NK-92 (cell line): Measurements from ENCODE around the gene POLR2J2.
"Not testable (repeated sequence)": the region's sequence is repeated elsewhere in the genome, so short reads cannot be mapped to it uniquely, and the experiment has no call there.

ENCODE experiments used
- DNase-seq: peaks from one replicate; lab custom pipeline; 2025; ENCODE audit not compliant: unreplicated experiment; lab: John Stamatoyannopoulos, UW

Gene POLR2J2

DNA sequence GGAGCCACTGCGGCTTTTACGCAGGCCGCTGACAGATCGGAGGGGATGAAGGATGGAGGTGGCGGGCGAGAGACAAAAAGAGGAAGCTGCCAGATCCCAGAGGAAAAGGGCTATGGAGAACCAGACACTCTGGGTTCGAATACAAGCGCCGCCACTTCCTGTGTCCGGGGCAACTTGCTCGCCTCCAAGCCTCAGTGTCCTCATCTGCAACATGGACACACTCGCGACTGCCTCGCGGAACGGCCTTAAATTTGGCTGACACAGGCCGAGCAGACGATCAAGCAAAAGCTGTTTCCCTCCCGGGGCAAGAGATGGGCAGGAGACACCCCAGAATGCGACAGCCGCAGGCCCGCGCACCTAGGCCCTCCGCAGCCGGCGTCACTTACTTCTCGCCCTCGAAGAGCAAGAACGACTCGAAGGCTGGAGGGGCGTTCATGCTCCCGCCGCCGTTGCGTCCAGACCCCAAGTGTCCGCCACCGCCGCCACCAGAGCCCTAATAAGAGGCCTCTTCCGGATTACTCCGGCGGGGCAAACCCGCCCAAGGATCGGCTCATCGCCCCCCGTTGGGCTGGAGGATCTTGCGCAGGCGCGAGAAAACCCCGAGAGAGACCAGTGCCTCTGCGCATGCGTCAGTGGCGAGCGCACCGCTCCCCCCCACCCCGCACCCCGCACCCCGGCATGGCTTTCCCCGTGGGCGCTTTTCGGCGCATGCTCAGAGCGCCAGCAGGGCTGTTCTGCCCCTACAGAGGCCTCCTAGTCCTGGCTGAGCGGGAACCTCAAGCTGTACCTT, at the start of gene POLR2J2:
Gene POLR2J2, minus strand, starts transcription at position 498 of the 790 bp plus-strand sequence. Its CDS starts 62 bp downstream, at position 436.
- DNase-seq, result not testable (repeated sequence)

DNA sequence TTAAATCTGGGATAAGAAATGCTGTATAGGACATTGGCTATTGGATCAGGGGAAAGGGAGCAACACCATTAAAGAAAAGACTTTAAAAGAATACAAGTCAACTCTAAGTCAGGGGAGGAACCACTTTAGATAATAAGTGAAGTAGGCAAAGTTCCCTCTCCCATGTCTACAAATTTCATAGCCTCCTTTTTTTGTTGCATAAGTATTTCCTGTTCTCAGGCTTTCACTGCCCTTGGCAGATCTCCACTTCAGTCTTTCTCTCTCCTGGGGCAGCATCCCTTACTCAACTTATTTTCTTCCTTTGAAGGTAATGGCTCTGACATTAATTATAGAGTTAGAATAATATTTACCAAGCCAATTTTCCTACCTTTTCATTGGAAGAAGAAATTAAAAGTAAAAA, 47.0 kb upstream of the POLR2J2 start:
- DNase-seq, result not testable (repeated sequence)

DNA sequence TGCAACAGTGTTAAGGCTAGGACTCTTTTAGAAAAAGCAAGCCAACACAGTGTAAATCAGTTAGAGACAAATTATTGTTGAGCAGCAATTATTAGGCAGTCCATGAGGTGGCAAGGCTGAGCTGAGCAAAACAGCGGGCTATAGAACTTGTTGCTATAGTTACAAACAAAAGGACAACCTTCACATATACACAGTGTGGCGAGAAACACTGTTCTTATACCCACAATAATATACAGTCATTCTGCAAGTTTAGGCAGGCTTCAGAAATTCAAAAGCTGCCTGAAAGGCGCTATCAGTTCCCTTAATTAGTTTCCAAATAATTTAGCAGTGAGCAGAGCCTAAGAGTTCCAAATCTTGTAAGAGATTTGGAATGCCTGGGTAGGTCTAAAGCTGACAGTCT, 44.3 kb upstream of the POLR2J2 start:
- not testable (repeated sequence) for DNase-seq

DNA sequence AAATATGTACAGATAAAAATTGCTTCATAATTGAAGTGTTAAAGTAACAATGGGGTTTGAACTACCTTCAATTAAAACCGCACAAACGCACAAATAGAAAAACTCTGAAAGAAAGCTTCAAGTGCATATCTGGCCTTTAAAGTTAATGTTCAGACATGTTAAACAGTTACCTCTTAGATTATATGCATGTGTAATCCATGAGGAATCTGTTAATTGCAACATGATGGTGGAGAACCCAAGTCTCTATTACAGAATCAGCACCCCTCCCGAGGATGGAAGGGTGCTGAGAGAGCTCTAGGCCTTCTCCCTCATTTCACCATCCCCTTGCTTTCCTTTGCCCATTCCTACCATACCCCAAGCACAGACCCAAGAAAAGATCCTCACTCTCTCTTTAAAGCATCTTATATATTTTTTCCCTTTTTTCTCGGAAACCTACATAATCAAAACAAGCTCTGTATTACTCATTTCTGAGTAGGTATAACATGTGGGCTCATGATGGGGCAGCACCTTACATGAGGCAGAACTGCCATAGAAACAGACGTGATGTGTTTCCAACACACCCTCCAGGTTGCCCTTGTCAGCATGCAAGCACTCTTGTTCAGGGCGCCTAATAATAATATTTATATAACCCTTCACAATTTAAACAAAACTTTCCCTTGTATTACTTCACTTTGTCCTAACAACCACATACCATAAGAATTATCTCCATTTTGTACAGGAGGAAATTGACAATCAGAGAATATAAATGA, 43.5 kb upstream of the POLR2J2 start:
- DNase-seq, result not testable (repeated sequence)

DNA sequence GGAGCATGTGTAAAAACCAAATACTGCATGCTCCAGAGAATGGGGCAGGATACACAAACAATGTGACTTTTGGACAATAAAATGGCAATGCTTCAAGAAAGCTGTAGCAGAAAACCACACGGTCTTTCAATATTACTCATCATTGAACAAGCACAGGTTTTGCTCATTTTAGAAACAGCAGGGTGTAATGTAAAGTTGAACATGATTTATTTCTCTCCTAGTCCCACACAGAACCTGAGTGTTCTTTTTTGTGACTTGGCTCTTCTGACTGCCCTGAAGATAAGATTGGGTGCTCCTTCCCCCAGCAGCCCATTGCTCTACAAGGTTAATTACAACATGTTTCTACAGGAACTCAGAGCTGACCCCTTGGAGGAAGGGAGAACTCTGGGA, 42.2 kb upstream of the POLR2J2 start:
- DNase-seq, result not testable (repeated sequence)

DNA sequence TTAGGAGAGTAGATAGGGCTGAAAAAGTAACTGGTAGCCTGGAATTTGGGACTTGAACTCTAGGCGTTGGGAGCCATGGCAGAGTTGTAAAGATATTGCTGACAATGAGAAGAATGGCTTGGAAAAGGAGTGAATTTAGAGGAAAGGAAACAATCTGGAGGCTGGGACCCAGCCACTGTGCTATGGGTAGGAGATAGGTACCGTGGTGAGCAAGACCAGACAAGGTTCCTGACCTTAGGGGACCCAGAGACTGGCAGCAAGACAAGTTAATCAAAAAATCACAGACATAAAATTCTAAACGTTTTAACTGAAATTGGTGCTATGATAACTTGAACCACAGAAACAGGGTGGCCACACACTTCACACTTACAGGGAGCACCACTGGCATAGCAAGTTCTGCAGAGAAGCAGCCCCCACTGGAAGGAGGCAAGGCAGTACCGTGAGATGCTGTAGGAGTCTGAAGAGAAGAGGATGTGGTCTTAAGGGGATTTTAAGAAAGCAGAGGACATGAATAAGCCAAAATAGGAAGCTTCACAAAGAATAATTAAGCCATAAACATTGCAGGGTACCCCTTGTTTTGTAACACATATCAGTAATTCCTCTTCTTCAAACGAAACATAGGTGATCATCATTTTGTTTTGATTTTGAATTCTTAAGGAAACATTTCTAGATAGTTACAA, 41.7 kb upstream of the POLR2J2 start:
- DNase-seq, result not testable (repeated sequence)

DNA sequence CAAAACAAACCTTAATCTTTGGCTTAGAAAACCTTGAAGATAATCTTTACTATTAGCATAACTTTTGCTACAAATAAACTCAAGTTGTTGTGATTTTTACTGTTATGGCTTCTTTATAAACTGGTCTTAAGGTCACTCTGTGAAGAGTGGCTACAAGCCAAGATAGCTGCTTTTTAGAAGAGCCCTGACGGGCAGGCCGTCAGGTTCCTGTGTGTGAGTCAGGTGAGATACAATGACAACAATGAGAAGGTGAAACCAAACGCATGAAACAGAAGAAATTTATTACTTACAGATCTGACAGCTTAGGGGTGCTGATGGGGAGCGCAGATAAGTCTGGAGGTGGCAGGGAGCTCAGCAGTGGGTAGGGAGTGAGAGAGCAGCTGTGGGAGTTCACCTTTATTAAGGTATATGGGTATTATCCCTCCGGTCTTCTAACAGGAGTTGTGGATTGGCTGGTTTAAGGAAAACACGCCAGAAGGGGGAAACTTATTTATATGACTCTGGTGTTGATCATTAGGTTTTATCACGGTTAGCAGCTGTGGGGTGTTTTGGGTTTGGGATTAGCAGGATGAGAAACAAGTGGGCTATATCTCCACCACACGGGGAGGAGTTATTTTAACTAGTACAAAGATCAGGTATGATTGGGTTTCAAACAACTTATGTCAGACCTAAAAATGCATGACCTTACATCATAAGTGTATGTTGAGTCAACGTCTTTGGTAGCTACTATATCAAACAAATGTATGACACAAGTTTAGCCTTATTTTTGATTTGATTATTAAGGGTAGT, 27.7 kb upstream of the POLR2J2 start:
- not testable (repeated sequence) for DNase-seq

DNA sequence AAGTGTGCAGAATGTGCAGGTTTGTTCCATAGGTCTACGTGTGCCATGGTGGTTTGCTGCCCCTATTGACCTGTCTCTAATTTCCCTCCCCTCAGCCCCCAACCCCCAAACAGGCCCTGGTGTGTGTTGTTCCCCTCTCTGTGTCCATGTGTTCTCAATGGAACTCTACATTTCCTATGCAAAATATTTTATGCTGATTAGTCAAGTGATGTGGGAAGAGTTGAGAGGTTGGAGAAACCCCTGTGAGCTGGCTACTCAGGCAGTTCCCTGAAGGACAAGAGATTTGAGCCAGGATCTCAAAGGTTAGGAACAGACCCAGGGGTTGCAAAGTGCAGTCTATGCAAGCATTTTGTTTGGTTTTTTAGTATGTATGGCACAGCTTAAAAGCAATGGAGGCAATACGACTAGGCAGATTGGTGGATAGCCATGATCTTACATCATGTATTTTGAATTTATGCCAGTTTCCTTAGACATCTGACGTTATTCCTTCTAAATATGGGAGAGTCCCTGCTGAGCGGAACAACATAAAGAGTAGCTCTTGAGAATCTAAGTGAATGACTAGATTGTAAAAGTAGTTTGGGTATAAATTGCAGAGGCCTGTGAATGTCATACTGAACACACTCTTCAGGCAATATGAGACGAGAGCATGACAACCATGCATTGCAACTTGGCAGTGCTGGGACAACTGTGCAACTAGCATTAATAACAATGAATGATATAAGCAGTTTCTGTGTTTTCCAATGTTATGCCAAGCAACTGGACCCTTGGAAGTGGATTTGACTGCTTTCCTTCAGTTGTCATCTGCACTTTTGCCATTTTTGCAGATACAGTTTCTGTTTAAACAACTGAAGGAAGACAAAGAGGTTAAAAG, 26.4 kb upstream of the POLR2J2 start:
- DNase-seq, result not testable (repeated sequence)

DNA sequence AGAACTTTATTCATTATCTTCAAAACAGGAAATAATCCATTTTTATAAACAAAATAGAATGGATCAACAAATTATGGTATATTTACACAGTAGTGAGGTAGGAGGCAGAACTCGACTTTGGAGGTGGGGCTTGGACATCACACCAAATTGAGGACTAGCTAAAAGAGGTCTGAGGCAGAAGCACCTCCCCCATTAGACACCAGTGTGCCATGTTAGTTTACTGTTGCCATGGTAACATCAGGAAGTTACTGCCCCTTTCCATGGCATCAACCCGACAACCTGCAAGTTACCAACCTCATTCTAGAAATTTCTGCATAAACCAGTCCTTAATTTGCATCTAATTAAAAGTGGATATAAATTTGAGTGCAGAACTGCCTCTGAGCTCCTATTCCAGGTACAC, 24.5 kb upstream of the POLR2J2 start:
- DNase-seq, result not testable (repeated sequence)

DNA sequence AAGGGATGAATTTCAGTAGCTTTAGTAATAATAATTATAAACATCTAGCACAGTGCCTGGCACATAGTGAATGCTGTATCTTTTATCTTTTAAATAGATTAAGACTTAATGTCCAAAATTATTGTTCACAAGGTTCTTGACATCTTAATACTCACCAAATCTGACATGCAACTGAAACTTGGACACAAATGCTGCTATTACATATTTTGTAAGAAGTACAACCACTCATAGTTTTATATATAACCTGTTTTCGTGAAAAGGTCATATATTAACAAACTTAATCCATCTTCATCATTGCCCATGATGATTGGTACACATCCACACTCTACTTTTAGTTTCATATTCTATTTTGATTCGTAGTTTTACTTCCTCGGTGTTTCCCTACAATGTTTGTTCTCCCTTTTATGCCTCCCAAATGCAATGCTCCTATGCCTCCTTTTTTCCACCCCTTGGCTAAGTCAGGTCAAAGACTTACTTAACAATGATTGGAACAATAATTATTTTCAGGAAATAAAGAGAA, 23.6 kb upstream of the POLR2J2 start:
- DNase-seq, result not testable (repeated sequence)

DNA sequence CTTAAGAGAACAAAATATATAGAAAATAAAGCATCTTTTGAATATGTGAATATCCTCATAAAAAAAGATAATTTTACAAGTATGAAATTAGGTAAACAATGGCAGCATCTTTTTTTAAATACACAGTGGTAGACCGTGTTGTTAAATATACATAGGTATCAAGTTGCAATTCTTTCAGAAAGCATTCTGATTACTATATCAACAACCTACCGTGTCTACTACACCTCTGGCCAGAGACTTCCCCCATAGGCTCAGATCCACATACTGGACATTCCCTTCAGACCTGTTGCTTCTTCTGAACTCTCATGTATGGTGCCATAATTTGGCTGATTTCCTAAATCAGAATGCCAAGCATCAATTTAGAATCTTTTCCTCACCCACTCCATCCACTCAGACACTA, 22.5 kb upstream of the POLR2J2 start:
- not testable (repeated sequence) for DNase-seq

DNA sequence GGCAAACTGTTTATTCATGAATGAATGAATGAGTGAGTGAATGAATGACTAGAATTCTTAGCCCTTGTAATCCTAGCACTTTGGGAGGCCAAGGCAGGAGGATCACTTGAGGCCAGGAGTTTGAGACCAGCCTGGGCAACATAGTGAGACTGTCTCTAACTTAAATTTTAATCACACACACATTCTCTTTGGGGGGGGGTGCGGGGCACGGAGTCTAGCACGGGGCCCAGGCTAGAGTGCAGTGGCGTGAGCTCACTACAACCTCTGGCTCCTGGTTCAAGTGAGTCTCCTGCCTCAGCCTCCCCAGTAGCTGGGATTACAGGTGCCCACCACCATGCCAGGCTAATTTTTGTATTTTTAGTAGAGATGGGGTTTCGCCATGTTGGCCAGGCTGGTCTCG, 19.1 kb upstream of the POLR2J2 start:
- not testable (repeated sequence) for DNase-seq

DNA sequence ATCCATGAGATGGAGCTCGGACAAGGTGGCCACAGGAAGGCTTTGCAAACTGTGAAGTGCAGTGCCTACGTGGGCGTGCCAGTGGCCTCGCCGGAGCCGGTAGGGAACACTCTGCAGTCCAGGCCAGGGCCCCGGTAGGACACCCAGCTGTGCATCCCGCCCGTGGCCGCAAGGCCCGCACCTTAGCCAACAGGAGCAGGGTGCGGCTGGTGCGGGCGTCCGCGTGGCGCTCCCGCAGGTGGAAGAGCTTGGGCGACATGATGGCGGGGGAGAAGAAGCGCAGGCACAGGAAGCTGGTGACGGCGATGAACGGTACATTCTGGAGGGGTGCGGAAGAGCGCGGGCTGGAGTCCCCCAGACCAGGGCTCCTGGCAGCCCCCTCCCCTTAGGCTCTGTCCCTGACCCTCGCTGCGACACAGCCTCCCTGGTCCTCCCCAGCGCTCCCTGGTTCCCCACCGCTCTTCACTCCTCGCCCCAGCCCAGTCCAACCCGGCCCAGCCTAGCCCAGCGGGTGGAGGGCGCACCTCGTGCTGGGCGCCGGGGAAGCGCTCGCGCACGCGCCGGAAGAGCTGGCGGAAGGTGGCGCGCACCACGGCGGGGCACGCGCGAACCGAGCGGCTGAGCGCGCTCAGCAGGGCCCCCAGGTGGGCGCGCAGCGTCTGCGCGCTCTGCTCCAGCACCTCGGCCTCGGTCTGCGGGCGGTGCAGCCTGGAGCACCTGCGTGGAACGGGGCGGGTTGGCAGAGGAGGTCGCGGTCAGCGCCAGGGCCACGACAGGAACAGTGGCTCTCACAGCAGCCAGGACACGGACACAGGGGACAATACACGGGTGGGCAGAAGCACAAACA, 18.2 kb upstream of the POLR2J2 start:
- DNase-seq, result not testable (repeated sequence)

DNA sequence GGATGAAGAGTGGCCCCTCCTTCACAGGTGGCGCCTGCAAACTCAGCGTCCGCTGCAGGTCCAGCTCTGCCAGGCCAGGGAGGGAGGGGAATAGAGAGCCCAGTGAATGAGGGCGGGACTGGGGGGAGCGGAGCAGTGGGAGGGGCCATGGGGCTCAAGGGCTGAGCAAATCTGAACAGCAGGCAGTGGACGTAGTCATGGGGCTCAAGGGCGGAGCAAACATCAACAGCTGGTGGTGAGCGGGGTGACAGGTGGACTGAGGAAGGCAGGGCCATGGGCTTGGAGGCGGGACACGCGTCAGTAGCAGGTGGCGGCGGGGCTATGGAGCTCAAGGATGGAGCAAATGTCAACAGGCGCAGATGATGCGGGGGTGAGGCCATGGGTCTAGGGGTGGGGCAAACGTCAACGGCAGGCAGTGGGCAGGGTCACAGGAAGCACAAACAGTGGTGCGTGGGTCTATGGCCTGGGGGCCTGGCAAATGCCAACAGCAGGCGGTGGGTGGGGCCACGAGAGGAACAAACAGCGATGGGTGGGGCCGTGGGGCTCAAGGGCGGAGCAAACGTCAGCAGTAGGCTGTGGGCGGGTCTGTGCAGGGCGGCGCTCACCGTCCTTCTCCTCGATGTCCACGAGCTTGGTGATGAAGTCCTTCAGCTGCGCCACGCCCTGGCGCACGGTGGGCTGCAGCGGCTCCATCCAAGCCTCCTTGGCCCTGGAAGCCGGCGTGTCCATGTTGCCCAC, 17.0 kb upstream of the POLR2J2 start:
- DNase-seq, result not testable (repeated sequence)

DNA sequence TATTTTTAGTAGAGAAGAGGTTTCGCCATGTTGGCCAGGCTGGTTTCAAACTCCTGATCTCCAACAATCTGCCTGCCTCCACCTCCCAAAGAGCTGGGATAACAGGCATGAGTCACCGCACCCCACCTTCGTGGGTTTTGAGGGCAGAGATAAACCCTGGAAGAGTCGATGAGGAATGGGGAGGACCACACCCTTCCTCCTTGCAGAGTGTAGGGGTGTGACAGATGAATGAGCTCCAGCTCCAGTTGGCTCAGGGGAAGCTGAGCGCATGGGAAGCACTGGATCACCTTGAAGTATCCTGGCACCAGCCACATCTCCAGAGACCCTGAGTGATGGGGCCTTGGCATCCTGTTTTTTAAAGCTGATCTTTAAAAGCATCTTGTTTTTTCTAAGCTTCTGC, 11.1 kb upstream of the POLR2J2 start:
- DNase-seq, result not testable (repeated sequence)

DNA sequence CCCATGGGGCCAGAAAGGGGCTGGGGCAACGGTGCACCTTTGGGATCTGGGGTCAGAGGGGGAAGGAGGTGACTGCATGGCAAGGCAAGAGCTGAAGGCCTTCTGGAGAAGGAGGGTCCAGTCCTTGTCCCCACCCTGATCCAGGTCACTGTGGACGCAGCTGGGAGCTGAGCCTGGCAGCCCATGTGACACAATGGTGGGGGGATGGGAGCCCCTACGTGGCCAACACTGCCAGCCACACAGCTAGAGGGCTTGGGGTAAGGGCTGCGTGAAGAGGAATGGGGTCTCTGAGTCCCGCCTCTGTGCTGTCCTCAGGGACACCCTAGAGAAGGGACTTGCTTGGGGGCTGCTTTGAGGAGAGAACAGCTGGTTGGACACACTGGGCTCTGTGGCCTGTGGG, 9.3 kb upstream of the POLR2J2 start:
- DNase-seq, result not testable (repeated sequence)

DNA sequence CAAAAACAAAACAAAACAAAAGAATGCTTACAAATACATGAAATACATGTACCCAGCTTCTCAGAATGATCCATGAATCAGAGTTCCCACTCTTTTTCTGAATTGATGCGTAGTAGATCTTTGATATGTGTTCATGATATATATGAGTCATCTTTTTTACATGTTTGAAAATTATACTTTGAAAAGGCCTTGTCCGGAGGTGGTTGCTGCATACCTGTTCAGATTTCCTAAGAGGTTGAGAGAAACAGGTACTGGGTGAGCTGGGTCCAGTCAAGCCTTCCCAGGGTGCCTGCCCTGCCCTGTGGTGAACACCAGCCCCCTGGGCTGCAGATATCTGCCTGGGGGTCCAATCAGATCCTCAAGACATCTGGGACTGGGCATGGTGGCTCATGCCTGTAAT, 4.1 kb upstream of the POLR2J2 start:
- DNase-seq, result not testable (repeated sequence)
